GM12878 (cell line): ENCODE measurements around the gene WDTC1. TPM values are rescaled to one million over a fixed set of nuclear protein-coding genes. Genes with fewer than 3 reads are reported as not detected.

ENCODE experiments used
- ATAC-seq: fragments of 200-7000 bp; cut with Tn5 transposase; 3 replicates; pipeline ENCODE4 v1.9.1; 2020; ENCODE audit warnings: mild to moderate bottlenecking, moderate library complexity
- BruUV-seq: library from RNA; stranded (reverse); fragments of 400-500 nt; replicated peaks from 2 replicates; lab custom pipeline; 2021; lab: Mats Ljungman, UMichigan
- CTCF ChIA-PET: fragments of 300-600 bp; sonication (Branson Sonifier 250); formaldehyde crosslinking; extraction: SDS; loops from one replicate; lab custom pipeline; 2021; ENCODE audit warnings: inconsistent platforms; lab: Yijun Ruan, JAX
- POLR2A ChIA-PET: fragments of 350-600 bp; formaldehyde crosslinking; extraction: SDS; loops from one replicate; lab custom pipeline; 2021; ENCODE audit warnings: inconsistent platforms; lab: Charles Lee
- RAD21 ChIA-PET: fragments of 300-600 bp; sonication (Branson Sonifier 250); formaldehyde crosslinking; loops from one replicate; lab custom pipeline; 2023; ENCODE audit warnings: antibody characterized with exemption; ENCODE audit not compliant: unreplicated experiment; lab: Charles Lee
- SMC1A ChIA-PET: fragments of 300-600 bp; sonication (Branson Sonifier 250); formaldehyde crosslinking; loops from one replicate; lab custom pipeline; 2023; ENCODE audit not compliant: unreplicated experiment, uncharacterized antibody; lab: Charles Lee
- DNase-seq: peaks from one replicate; pipeline ENCODE4 v3.0.0-alpha.2; 2011; ENCODE audit warnings: low read depth, low spot score
- FAIRE-seq: peaks from 3 replicates; lab custom pipeline; 2011; peaks lifted over from hg19 to GRCh38; lab: Jason Lieb, UNC
- H2AFZ ChIP-seq: 2 replicates; pipeline ENCODE4 v1.6.0; 2011; ENCODE audit warnings: low read depth, low read length, control low read depth; ENCODE audit not compliant: control insufficient read depth
- H3K27ac ChIP-seq: 2 replicates; pipeline ENCODE4 v1.5.1; 2011; ENCODE audit warnings: control low read depth; ENCODE audit not compliant: control insufficient read depth, insufficient read depth
- H3K27me3 ChIP-seq, 2 experiments: replicated peaks in 1 of 2; 2 replicates each; pipeline versions ENCODE4 v1.6.0 to v1.6.1; 2011; ENCODE audit warnings: low read length in 1 of 2; ENCODE audit not compliant: control insufficient read depth in 2 of 2, insufficient read depth in 2 of 2
- H3K36me3 ChIP-seq, 2 experiments: 2 replicates each; pipeline ENCODE4 v1.5.1; 2011; ENCODE audit warnings: low read length in 1 of 2; ENCODE audit not compliant: control insufficient read depth in 2 of 2, insufficient read depth in 2 of 2
- H3K4me1 ChIP-seq: 2 replicates; pipeline ENCODE4 v1.6.1; 2011; ENCODE audit warnings: mild to moderate bottlenecking, low read length, moderate library complexity, mixed read lengths; ENCODE audit not compliant: control insufficient read depth, insufficient read depth
- H3K4me2 ChIP-seq: 2 replicates; pipeline ENCODE4 v1.6.0; 2011; ENCODE audit warnings: control low read depth; ENCODE audit not compliant: control insufficient read depth, insufficient read depth
- H3K4me3 ChIP-seq: fragments of 200-600 bp; sonication (generic); 2 replicates; pipeline ENCODE4 v1.5.1; 2016
- H3K79me2 ChIP-seq: 2 replicates; pipeline ENCODE4 v1.6.0; 2011; ENCODE audit warnings: low read length; ENCODE audit not compliant: control insufficient read depth, insufficient read depth
- H3K9ac ChIP-seq: 2 replicates; pipeline ENCODE4 v1.8.0; 2011; ENCODE audit warnings: low read length, control low read depth, mixed read lengths; ENCODE audit not compliant: control insufficient read depth, insufficient read depth
- H3K9me3 ChIP-seq: replicated peaks from 3 replicates; pipeline ENCODE4 v1.5.1; 2011; ENCODE audit warnings: mild to moderate bottlenecking, low read length; ENCODE audit not compliant: control insufficient read depth, insufficient read depth
- H4K20me1 ChIP-seq: 2 replicates; pipeline ENCODE4 v1.6.0; 2011; ENCODE audit not compliant: control insufficient read depth, insufficient read depth
- CEBPB ChIP-seq, 2 experiments: fragments of 150-350 bp in 1 of 2; IDR thresholded peaks; 2 replicates each; pipeline ENCODE4 v1.6.1; 2012 to 2014; ENCODE audit warnings: low read depth in 2 of 2, low read length in 2 of 2, borderline replicate concordance in 1 of 2, inconsistent platforms in 1 of 2
- WGBS: methylation state at CpG from one replicate; pipeline ENCODE4 v1.1.6; 2016; ENCODE audit warnings: low lambda C conversion rate; ENCODE audit not compliant: insufficient replicate concordance, insufficient coverage; ENCODE audit errors: missing lambda C conversion rate; 5-methylcytosine and 5-hydroxymethylcytosine counted together
- in situ Hi-C: fragments of 300-500 bp; cut with MboI; formaldehyde crosslinking; loops from 9 replicates; pipeline ENCODE4 v1.14.3; 2018; ENCODE audit warnings: mixed read lengths
- intact Hi-C: fragments of 100-400 bp; cut with micrococcal nuclease; formaldehyde crosslinking; loops from one replicate; pipeline ENCODE4 v1.14.2; 2022; ENCODE audit not compliant: unreplicated experiment
- polyA plus RNA-seq, 11 experiments: library from polyadenylated mRNA; depleted of rRNA in 4 of 11; unstranded in 6 of 11; stranded (reverse) in 5 of 11; fragments of >200 nt; fragmentation: Nextera tagmentation in 4 of 11; fragmentation: Illumina TruSeq in 1 of 11; extraction: Ambion mirVana in 4 of 11; extraction: Trizol in 1 of 11; gene quantifications; 1 replicate in 1 of 11; 2 replicates in 10 of 11; pipeline versions ENCODE4 v1.2.1 to v1.2.3, GENCODE V29; 2011 to 2016; ENCODE audit warnings: inconsistent platforms in 2 of 11, missing spikeins in 2 of 11, low read depth in 1 of 11
- total RNA-seq, 4 experiments: library from RNA; depleted of rRNA in 3 of 4; stranded (reverse); fragments of >200 nt in 3 of 4; fragmentation: Illumina TruSeq in 1 of 4; extraction: Trizol in 1 of 4; gene quantifications; 2 replicates each; pipeline versions ENCODE4 v1.2.1 to v1.2.3, GENCODE V29; 2013 to 2021
- TF ChIP-seq, protein P1 (sequence below): fragments of 450-650 bp; formaldehyde crosslinking; IDR thresholded peaks from 2 replicates; pipeline ENCODE4 v1.4.0; 2020; ENCODE audit warnings: mild to moderate bottlenecking, moderate library complexity

WDTC1 gene
- total and polyA plus RNA-seq, 10 of the 15 experiments (the other 5 are each of a cell fraction or from before 2014, with no cell fraction given), result 0.21 to 28.7 (median 7.6) TPM

DNA sequence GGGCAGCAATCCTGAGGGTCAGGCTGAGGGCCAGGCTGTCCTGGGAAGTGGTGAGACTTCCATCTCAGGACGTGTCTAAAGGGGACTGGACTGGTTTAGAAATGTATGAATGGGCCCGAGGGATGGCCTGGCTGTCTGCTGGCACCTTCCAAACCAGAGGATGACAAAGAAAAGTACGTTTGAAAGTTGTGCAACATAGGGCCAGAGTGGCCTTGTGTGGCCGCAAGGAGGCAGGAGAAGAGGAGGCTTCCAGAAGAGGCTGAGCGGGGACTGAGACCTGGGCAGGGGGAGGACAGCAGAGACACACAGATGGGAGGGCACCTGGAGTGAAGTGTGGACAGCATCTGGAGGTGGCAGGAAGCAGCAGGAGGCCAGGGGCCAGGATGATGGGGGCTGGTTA is 104.8 kb downstream of the WDTC1 start:
- ChIA-PET POLR2A (interaction anchor here (1.1 kb wide), 1 partner anchor 17 kb away, joined by 3 read pairs; no protein-coding TSS in a partner anchor), SMC1A (no interaction called here), CTCF (interaction anchor here (0.8 to 1.1 kb wide), 2 partner anchors 12 to 49 kb away, joined by 3 to 5 read pairs; no protein-coding TSS in a partner anchor), RAD21 (no interaction called here)
- in situ Hi-C loops (no loop called here), intact Hi-C loops (no loop called here)
- no peak for TF ChIP-seq CEBPB (IDR thresholded peaks at IDR 0.05; ENCODE audit: borderline replicate concordance in 1 of 2, low read depth in 2 of 2, low read length in 2 of 2)
- TF ChIP-seq, protein P1, sequence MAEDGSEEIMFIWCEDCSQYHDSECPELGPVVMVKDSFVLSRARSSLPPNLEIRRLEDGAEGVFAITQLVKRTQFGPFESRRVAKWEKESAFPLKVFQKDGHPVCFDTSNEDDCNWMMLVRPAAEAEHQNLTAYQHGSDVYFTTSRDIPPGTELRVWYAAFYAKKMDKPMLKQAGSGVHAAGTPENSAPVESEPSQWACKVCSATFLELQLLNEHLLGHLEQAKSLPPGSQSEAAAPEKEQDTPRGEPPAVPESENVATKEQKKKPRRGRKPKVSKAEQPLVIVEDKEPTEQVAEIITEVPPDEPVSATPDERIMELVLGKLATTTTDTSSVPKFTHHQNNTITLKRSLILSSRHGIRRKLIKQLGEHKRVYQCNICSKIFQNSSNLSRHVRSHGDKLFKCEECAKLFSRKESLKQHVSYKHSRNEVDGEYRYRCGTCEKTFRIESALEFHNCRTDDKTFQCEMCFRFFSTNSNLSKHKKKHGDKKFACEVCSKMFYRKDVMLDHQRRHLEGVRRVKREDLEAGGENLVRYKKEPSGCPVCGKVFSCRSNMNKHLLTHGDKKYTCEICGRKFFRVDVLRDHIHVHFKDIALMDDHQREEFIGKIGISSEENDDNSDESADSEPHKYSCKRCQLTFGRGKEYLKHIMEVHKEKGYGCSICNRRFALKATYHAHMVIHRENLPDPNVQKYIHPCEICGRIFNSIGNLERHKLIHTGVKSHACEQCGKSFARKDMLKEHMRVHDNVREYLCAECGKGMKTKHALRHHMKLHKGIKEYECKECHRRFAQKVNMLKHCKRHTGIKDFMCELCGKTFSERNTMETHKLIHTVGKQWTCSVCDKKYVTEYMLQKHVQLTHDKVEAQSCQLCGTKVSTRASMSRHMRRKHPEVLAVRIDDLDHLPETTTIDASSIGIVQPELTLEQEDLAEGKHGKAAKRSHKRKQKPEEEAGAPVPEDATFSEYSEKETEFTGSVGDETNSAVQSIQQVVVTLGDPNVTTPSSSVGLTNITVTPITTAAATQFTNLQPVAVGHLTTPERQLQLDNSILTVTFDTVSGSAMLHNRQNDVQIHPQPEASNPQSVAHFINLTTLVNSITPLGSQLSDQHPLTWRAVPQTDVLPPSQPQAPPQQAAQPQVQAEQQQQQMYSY, result no peak
- Histone ChIP-seq H3K27me3 (no peaks in the 10 kb centered on the region), H3K9ac (no peak overlapping the region), H4K20me1 (no peaks in the 10 kb centered on the region), H3K9me3 (no peaks in the 10 kb centered on the region), H3K4me2 (no peak overlapping the region), H3K27ac (no peak overlapping the region), H3K4me3 (no peak overlapping the region), H3K4me1 (peaks cover 33% of the 10 kb centered on the region), H3K79me2 (peaks cover 5% of the 10 kb centered on the region), H3K36me3 (peaks cover 3 to 10% of the 10 kb centered on the region in 2 experiments; a peak in 3 of 4 replicates), H2AFZ (no peak overlapping the region)
- no TSS peak for BruUV-seq
- no peak for ATAC-seq
- WGBS, result 62% methylated on average over 5 of the region's 5 CpGs
- no peak for DNase-seq
- no peak for FAIRE-seq
